Effector CD8-positive, alpha-beta T cell (primary cell): ENCODE measurements around the gene PIRT.

Source experiments
- DNase-seq: peaks from one replicate; lab custom pipeline; 2025; lab: John Stamatoyannopoulos, UW

Gene PIRT

DNA sequence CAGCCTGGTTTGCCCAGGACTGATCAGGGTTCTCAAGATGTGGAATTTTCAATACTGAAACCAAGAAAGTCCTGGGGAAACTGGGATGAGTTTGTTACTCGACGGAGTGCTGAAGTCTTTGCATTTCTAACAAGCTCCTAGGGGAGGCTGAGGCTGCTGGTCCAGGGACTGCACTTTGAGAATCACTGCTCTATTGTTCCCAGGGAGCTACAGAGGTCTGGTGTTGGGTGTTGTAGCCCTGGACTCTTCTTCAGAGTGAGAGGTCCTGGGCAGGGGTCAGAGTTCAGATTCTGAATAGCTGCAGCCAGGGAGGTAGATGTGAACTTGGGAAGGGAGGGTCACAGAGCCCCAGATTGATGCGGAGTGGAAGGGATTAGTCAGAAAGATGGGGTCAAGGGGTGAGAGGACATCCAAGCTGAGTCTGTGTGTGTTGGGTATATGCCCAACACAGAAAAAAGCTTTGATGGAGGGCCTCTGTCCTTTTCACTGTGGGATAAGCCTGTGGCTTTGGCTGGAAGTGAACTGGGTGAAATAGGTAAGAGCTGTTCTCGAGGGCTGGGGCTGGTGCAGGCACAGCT lies 48.1 kb downstream of the PIRT start:
- no peak for DNase-seq

DNA sequence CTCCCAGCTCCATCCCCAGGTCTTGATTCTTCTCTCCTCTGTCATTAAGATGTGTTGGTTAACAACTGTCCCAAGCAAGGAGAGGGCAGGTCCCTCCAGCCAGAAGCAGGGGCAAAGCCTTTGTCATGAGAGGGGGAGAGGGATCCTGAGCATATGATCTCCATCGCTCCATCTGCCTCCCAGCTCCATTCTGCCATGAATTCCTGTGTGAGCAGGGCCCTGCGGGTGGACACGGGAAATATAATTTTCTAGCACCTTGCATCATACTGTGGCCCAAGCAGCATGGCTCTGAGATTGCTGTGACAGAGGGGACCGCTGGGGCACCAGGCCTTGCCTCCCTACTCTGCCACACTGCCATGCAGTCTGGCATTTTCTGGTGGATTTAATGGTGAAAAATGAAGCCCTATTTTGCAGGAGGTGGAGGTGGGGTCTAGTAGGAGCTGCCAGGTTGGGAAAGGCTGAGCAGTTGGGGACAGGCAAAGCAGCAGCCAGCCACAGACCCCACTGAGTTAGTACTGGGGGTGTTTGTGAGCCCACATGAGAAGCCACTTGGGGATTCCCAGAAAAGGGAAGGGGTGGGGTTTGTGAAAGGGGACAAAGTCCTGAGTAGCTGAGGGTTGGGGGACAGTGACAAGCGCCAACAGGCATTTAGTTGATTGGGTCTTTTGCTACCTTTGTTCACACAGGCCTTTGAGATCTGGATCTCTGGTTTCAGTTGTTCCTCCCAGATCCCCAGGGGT lies 50.4 kb downstream of the PIRT start:
- no peak for DNase-seq

DNA sequence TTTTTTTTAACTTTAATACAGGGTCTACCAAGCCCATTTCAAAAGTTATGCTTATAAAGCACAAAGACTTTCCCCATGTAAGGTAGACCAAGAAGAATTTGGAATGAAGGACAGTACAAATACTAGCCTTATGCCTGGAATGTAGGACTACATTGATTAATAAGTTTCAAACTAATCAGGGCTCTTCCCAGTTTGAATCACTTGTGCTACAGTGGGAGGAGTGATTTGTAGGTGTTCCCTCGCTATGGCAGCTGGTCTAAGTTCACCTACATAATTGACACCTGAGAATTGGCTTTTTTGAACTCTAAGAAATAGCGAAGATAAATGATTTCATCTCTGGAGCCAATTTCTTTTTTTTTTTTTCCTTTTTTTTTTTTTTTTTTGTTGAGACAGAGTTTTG lies 52.6 kb downstream of the PIRT start:
- no peak for DNase-seq

DNA sequence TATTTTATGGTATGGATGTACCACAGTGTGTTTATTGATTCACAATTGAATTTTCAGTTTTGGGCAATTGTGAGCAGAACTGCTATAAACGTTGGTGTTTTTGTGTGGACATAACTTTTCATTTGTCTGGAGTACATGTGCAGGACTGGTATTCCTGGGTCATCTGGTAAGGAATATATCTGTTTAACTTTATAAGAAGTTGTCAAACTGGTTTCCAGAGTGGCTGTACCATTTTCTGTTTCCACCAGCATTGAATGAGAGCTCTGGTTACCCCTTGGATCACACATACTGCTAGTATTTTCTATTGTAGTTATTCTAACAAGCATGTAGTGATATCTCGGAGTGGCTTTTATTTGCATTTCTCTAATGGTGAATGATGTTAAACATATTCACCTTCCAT lies 58.3 kb downstream of the PIRT start:
- no peak for DNase-seq

DNA sequence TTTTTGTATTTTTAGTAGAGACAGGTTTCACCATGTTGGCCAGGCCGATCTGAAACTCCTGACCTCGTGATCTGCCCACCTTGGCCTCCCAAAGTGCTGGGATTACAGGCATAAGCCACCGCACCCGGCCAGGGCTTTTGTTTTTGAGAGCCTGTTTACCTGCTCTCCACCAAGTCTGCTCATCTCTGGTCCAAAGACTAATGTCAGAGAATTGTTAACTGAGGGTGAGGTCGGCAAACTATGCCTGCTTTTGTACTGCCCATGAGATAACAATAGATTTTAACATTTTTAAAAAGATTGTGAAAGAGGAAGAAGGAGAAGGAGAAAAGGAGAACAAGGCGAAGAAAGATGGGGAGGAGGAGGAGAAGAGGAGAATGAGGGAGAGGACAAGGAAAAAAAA lies 60.0 kb downstream of the PIRT start:
- no peak for DNase-seq

DNA sequence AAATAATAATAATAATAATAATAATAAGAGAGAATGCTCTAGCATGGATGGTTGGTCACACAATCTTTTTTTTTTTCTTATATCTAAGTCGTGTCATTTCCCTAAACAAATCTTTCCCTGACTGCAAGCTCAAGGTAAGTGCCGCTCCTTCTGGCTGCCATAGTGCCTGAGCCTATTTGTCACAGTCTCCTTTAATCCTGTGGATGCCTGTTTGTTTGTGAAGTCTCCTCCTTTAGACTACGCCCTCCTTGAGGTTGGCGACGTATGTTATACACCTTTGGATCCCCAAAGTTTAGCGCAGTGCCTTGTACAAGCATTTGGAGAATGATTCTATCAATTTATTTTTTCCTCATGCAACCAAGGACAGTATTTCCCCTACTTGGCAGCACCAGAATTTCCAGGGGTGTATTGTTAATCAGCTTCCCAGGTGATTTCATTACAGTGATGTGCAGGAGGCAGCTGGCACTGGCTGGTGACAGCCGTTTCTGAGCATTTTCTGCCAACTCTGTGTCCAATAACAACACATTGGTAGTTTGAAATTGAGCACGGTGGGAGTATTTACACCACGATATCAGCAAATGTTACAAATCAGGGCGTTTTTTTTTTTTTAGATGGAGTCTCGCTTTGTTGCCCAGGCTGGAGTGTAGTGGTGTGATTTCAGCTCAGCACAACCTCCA lies 60.6 kb downstream of the PIRT start:
- no peak for DNase-seq

DNA sequence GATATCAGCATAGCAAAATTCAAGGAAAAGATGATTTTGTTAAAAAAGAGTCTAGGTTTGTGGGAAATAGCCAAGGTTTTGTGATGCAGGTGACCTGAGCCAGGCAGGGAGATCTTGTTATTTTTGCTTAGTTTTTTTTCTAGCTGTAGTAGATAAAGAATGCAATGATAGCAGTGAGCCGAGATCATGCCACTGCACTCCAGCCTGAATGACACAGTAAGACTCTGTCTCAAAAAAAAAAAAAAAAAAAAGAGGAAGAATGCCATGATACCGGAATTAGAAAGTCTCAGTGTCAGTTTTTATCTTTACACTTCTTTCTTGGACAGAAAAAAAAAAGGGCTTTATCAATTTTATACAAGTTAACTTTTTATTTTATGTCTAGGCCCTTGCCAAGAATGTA lies 61.5 kb downstream of the PIRT start:
- no peak for DNase-seq

DNA sequence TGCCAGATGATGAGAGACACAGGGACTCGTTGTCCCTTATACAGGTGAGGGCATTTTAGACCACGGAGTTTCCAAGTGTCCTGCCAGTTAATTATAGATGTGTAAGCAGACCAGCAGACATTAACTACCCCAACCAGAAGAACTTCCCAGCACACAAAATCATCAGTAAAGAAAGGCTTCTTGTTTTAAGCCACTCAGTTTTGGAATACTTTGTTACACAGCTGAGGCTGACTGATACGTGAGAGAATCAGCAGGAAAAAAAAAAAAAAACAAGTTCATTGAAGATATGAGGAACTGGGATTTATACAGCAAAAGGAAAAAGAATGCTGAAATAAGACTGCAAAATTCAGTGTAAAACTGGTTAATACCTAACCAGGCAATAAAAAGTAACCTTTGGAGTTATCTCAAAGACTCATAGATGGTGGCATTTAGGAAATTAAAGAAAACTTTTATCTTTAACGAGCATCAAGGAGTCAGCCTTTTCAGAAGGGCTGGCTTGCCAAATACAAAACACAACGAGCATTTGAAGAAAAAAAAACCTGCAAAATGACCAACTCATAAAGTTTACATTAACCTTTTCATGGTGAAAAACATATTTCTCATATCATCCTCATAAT lies 62.0 kb downstream of the PIRT start:
- DNase-seq, result no peak

DNA sequence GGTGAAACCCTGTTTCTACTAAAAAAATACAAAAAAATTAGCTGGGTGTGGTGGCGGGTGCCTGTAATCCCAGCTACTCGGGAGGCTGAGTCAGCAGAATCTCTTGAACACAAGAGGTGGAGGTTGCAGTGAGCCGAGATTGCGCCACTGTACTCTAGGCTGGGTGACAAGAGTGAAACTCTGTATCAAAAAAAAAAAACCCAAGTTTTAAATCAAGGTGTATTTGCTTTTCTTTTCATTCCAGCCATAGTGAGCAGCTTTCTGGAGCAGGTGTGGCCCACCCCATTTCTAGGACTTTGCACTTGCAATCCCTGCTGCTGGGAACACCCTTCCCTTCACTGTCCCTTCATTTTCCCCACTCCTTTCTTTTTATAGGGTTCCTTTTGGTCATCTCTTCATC lies 62.8 kb downstream of the PIRT start:
- no peak for DNase-seq

DNA sequence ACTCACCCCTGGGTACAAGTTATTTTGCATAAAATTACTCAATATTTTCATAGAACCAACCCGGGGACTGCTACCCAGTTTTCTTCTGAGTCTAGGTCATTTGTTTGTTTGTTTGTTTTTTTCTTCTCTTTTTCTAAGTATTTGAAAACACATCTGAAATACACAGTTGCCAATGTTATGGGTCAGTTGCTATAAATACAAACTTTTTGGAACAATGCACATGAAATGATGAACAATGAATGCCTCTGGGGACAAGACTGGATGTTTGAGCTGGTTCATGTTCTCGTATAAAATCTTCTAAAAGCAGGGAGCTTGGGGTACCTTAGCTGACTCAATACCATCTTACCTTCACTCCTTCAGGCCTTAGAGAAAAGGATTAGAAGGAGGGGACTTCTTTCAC lies 64.5 kb downstream of the PIRT start:
- no peak for DNase-seq
